Gastrocnemius medialis (tissue), 4 donors: ENCODE results near the gene PFKFB2. TPM values are rescaled to one million over a fixed set of nuclear protein-coding genes. Genes with fewer than 3 reads are reported as not detected.
A peak's percentile ranks its signal among the peaks of the same experiment; 100 is the strongest.

ENCODE experiments used
- ATAC-seq, 2 donors: fragments of 150-250 bp; one replicate each; pipeline ENCODE4 v1.9.1; 2016
- DNase-seq, 2 donors: peaks; one replicate each; pipeline ENCODE4 v3.0.0-alpha.2; 2019
- H3K27ac ChIP-seq, 4 donors: fragments of 200-600 bp; sonication (generic); 1 replicate in 1 of 4; 2 replicates in 3 of 4; pipeline ENCODE4 v1.5.1; 2016 to 2018; ENCODE audit warnings: mild to moderate bottlenecking in 2 of 4, moderate library complexity in 1 of 4
- H3K27me3 ChIP-seq, 3 donors: fragments of 200-600 bp; sonication (generic) in 2 of 3; 1 replicate in 1 of 3; 2 replicates in 2 of 3; pipeline versions ENCODE4 v1.5.1 to v1.6.0; 2016 to 2019; ENCODE audit warnings: mild to moderate bottlenecking in 1 of 3, moderate library complexity in 1 of 3
- H3K36me3 ChIP-seq, 2 donors: fragments of 200-600 bp; sonication (generic) in 1 of 2; one replicate each; pipeline ENCODE4 v1.5.1; 2017 to 2018
- H3K4me1 ChIP-seq, 2 donors: fragments of 200-600 bp; sonication (generic) in 1 of 2; one replicate each; pipeline ENCODE4 v1.5.1; 2016 to 2017; ENCODE audit warnings: mild to moderate bottlenecking in 2 of 2
- H3K4me3 ChIP-seq, 4 donors: fragments of 200-600 bp; sonication (generic) in 3 of 4; 1 replicate in 1 of 4; 2 replicates in 3 of 4; pipeline ENCODE4 v1.5.1; 2016 to 2019; ENCODE audit warnings: mild to moderate bottlenecking in 2 of 4
- H3K9me3 ChIP-seq, 3 donors: fragments of 200-600 bp; sonication (generic) in 2 of 3; 1 replicate in 1 of 3; 2 replicates in 2 of 3; pipeline ENCODE4 v1.5.1; 2016 to 2019
- CTCF ChIP-seq, 5 experiments: fragments of 450-650 bp in 3 of 5; fragments of 200-600 bp in 2 of 5; sonication (generic) in 2 of 5; IDR thresholded peaks in 4 of 5; conservative IDR thresholded peaks in 1 of 5; 1 replicate in 4 of 5; 2 replicates in 1 of 5; pipeline ENCODE4 v1.5.1; 2016 to 2019; ENCODE audit warnings: antibody characterized with exemption in 5 of 5, mild to moderate bottlenecking in 3 of 5, moderate library complexity in 3 of 5
- POLR2A ChIP-seq, 2 donors: fragments of 450-650 bp; IDR thresholded peaks; one replicate each; pipeline ENCODE4 v1.6.1; 2017; ENCODE audit warnings: antibody characterized with exemption in 2 of 2, mild to moderate bottlenecking in 2 of 2, moderate library complexity in 2 of 2
- in situ Hi-C, 4 donors: fragments of 200-750 bp; cut with MboI; loops; one replicate each; pipeline versions ENCODE4 v1.15.0 to v1.8.0; 2017; ENCODE audit warnings: low sequenced_read_pairs in 4 of 4
- intact Hi-C: fragments of 100-400 bp; cut with DNase I; formaldehyde crosslinking; loops from one replicate; pipeline ENCODE4 v1.15.1; 2023; ENCODE audit warnings: low total_unique reads
- total RNA-seq, 4 donors: library from RNA; depleted of rRNA; stranded (reverse); fragments of >200 nt; gene quantifications; one replicate each; pipeline versions ENCODE4 v1.1.0 to v1.2.3, GENCODE V29; 2016

Gene PFKFB2
- total RNA-seq, 4 donors from 2014 or later: 35.5 to 40.3 (median 37.6) TPM

GRCh38 chr1:207028884-207029650 is 24.0 kb upstream of the PFKFB2 start:
- TF ChIP-seq CTCF (IDR thresholded peaks at IDR 0.05 in 4 of 5, conservative IDR thresholded peaks at IDR 0.05 in 1 of 5) (no peak), POLR2A (IDR thresholded peaks at IDR 0.05) (no peak)
- intact Hi-C loops (no loop called here), in situ Hi-C loops (no loop called here)
- no peaks in the 10 kb centered on the region for H3K36me3 ChIP-seq
- H3K9me3 ChIP-seq: no peaks in the 10 kb centered on the region
- H3K27ac ChIP-seq: no peak overlapping the region
- no peaks in the 10 kb centered on the region for H3K27me3 ChIP-seq
- H3K4me1 ChIP-seq: peaks cover 22 to 30% of the 10 kb centered on the region in 2 donors
- DNase-seq (no peak), ATAC-seq (no peak)
- no peak overlapping the region for H3K4me3 ChIP-seq

GRCh38 chr1:207029701-207030521 is 23.2 kb upstream of the PFKFB2 start:
- Histone ChIP-seq H3K27me3 (no peaks in the 10 kb centered on the region), H3K9me3 (no peaks in the 10 kb centered on the region), H3K4me1 (peaks cover 21 to 29% of the 10 kb centered on the region in 2 donors), H3K27ac (no peak overlapping the region), H3K4me3 (no peak overlapping the region), H3K36me3 (no peaks in the 10 kb centered on the region)
- no peak for ATAC-seq
- in situ Hi-C loops (no loop called here), intact Hi-C loops (loop anchor here (10.0 kb wide), 1 partner anchor 55 kb away; the partner anchor contains the start of gene C4BPB)
- no peak for DNase-seq
- TF ChIP-seq POLR2A (IDR thresholded peaks at IDR 0.05): no peak
- no peak for TF ChIP-seq CTCF (IDR thresholded peaks at IDR 0.05 in 4 of 5, conservative IDR thresholded peaks at IDR 0.05 in 1 of 5)

GRCh38 chr1:207030522-207031009 is 22.5 kb upstream of the PFKFB2 start:
- Histone ChIP-seq H3K27ac (no peak overlapping the region), H3K36me3 (no peaks in the 10 kb centered on the region), H3K9me3 (no peaks in the 10 kb centered on the region), H3K4me3 (no peak overlapping the region), H3K27me3 (no peaks in the 10 kb centered on the region), H3K4me1 (peaks cover 15 to 23% of the 10 kb centered on the region in 2 donors)
- intact Hi-C loops (loop anchor here (10.0 kb wide), 1 partner anchor 54 kb away; the partner anchor contains the start of gene C4BPB), in situ Hi-C loops (no loop called here)
- TF ChIP-seq CTCF (IDR thresholded peaks at IDR 0.05 in 4 of 5, conservative IDR thresholded peaks at IDR 0.05 in 1 of 5) (no peak), POLR2A (IDR thresholded peaks at IDR 0.05) (no peak)
- ATAC-seq (peak in 1 of 2 donors; percentile 53), DNase-seq (no peak)

- no peak for TF ChIP-seq POLR2A (IDR thresholded peaks at IDR 0.05)
- no peak for TF ChIP-seq CTCF (IDR thresholded peaks at IDR 0.05 in 4 of 5, conservative IDR thresholded peaks at IDR 0.05 in 1 of 5)
- Histone ChIP-seq H3K36me3 (no peaks in the 10 kb centered on the region), H3K4me3 (no peak overlapping the region), H3K27ac (no peak overlapping the region), H3K4me1 (peaks cover 10 to 19% of the 10 kb centered on the region in 2 donors), H3K27me3 (no peaks in the 10 kb centered on the region), H3K9me3 (no peaks in the 10 kb centered on the region)
- in situ Hi-C loops: no loop called here
- ATAC-seq (no peak), DNase-seq (no peak)
- intact Hi-C loops: loop anchor here (10.0 kb wide), 1 partner anchor 54 kb away; the partner anchor contains the start of gene C4BPB
Observed at GRCh38 chr1:207031016-207031415, 22.1 kb upstream of the PFKFB2 start.
